HEK293T (cell line): ENCODE data around the gene BACE1.

Experiments
- ARNT ChIP-seq: fragments of 450-650 bp; IDR thresholded peaks from 2 replicates; pipeline ENCODE4 v1.6.1; 2017; ENCODE audit warnings: mild to moderate bottlenecking
- ELF4 ChIP-seq: fragments of 450-650 bp; IDR thresholded peaks from 2 replicates; pipeline ENCODE4 v1.6.1; 2017; ENCODE audit warnings: antibody characterized with exemption
- SUZ12 ChIP-seq: fragments of 450-650 bp; IDR thresholded peaks from 2 replicates; pipeline ENCODE4 v1.6.1; 2016; ENCODE audit warnings: mild to moderate bottlenecking

GRCh38 chr11:117335399-117335798, 19.3 kb upstream of the BACE1 start:
- TF ChIP-seq ARNT (no peak), SUZ12 (no peak), ELF4 (no peak)
